NCI-H1105 treated with DMSO at 0.1 percent for 48 hours (cell line): ENCODE measurements around the gene MACROD2.

Experiments used
- DNase-seq: peaks from one replicate; lab custom pipeline; 2025; lab: John Stamatoyannopoulos, UW

MACROD2 gene

DNA sequence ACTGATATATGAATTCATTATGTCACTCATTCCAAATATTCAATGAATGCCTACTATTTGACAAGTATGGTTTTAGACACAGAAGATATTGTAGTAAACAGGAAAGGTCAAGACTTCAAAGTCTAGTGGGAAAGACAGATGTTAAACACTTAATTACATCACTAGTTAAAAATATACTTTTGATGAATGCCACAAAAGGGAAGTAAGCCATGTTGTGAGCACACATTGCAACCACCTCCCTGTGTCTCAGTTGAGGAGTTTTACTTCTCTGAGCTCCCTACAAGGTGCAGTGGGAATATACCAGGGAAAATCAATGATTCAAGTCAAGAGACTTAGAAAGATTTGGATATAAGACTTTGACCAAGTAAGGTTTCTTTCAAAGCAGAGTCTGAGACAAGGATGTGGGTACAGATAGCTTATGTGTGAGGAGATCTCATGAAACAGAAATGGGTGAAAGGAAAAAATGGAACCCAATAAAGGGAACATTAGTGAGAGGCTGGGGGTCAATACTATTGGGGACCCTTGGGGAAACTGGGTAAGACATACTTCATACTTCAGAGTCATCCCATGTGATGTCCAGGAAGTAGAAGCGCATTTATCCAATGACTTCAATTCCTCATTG is 2074.2 kb downstream of the MACROD2 start:
- no peak for DNase-seq

DNA sequence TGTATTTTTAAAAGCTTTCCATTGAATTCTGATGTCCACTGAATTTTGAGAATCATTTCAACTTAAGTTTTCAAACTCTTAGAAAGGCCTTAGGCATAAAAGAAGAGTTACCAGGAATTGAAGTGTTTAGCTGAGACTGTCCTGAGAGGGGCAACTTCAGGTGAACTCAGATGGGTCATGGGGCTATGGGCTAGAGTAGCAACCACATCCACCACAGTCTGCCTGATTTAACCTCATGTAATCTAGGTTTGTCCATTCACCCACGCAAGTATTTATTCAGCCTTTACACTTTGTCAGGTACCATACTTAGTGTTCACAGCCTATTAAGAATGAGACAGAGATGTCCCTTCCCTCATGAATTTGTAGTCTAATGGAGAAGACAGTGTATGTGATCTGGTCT is 2076.9 kb downstream of the MACROD2 start:
- DNase-seq, result no peak

GRCh38 chr20:16078172-16078898 is 2083.0 kb downstream of the MACROD2 start:
- no peak for DNase-seq

DNA sequence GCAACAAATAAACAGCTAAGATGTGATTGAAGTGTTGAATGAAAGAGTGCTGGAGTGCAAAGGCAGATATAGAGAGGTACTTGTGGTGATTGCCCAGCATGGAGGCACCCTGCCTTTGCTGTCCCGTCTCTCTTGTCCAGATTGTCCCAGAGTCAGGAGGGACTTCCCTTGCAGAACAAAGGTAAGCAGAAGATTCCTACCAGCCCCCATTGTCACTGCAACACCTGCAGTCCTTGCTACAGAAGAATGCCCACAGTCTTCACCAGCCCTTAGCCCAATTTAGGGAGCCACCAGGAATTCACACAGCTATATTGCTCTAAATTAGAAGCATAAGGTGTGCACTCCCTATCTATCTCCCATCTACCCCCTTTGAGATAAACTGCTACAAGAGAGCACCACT is 2086.1 kb downstream of the MACROD2 start:
- DNase-seq, result no peak

DNA sequence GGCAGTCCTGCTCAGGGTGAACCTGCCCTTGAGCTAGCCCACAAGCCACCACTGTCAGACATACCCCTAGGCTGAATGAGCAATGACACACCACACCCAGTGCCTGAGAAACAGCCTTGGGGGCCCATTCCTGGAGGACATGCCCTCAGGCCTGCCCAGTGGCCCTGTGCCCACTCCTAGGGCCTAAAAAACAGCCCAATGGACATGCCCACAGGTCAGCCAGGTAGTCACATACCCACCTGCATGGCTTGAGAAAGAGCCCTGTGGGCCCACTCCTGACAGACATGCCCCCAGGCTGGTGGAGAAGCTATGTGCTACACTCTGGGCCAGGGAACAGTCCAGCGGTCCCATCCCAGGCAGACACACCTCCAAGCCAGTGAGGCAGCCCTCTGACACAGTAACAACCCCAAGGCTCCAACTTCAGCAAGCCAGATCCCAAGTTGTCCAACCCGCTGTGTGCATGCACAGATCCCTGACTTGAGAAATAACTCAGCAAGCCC is 2086.8 kb downstream of the MACROD2 start:
- no peak for DNase-seq

DNA sequence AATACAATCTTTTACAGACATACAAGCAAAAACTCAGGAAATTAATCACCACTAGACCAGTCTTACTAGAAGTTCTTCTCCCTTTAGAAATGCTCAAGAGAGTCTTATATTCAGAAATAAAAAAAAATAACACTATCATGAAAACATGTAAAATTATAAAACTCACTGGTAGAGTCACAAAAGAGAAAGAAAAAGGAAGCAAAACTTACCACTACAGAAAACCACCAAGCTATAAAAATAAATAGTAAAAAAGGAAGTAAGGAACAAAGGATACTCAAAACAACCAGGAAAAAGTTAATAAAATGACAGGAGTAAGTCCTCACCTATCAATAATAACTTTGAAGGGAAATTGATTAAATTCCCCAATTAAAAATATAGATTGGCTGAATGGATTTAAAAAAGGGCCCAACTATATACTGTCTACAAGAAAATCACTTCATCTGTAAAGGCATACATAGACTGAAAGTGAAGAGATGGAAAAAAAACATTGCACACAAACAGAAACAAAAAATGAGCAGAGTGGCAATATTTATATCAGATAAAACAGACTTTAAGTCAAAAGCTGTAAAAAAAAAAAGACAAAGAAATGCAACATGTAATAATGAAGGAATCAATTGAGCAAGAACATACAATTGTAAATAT is 2088.4 kb downstream of the MACROD2 start:
- DNase-seq, result no peak

- DNase-seq, result no peak
These were observed 2099.9 kb downstream of the MACROD2 start for GRCh38 chr20:16095226-16095625.

GRCh38 chr20:16096756-16097326 is 2101.5 kb downstream of the MACROD2 start:
- peak; percentile 41 for DNase-seq

DNA sequence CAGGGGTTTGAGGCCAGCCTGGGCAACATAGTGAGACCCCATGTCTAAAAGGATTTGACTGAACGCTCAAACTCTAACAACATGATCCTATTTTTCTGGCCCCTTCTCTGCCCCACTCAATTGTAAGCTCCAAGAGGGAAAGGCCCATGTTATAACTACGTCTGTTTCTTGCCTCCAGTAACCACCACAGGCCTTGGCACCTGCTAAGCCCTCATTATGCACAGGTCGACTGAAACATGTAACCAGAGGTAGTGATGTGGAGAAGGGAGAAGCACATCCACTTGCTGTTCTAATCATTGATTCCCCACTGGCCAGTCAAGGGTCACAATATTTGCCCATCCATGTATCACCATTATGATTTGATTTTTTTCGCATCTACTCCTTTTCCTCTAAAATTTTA is 2102.5 kb downstream of the MACROD2 start:
- no peak for DNase-seq

DNA sequence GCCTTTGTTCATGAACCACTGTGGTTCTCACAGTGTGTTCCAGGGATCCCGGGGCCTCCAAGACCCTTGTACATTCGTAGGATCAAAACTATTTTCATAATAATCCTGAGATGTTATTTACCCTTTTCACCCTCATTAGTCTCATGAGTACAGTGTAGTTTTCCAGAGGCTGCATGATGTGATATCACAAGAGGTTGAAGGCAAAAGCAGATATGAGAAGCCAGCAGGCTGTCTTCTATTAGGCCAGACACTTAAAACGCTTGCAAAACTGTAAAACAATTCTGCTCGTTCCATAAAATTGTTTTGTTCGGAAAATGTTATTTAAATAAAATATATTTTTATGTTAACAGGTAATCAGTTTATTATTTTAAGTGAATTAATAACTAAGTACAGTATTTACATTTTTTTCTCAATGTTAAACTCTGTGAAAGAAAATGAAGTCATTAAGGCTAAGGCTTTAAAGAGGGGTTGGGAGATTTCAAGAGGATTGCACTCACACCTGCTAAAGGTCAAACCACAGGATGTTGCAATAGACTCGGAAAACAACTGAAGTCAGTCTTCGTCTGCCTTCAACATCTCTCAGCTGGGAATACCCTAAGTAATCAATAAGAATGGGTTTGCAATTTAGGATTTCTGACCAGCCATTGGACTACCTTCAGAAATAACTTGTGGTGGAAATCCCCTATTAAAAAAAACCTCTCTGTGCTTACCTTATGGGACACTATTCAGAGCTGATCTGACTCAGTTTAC is 2103.7 kb downstream of the MACROD2 start:
- no peak for DNase-seq

DNA sequence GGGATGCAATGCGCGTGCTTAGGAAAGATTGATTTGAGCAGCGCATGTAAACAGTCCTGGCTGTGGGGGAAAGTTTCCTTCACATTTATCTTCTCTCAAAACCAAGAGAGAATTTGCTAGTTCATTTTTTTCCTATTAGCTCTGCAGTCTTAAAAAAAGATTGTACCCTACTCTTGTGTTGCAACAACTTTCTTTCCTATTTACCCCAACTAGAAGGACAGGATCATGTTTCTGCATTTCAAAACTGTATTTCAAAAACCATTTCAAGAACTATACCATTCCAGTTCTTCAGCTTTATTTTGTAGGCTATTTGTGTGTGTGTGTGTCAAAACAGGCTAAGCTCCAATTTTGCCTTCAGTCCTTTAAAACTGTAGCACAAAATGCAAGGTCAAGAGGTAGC is 2104.8 kb downstream of the MACROD2 start:
- DNase-seq, result no peak

- DNase-seq, result no peak
These were observed 2105.5 kb downstream of the MACROD2 start for GRCh38 chr20:16100767-16101166.
